ENCODE data around the gene PDZD11.
"Not testable (repeated sequence)": the region's sequence is repeated elsewhere in the genome, so short reads cannot be mapped to it uniquely, and the experiment has no call there.

PDZD11 gene

GRCh38 chrX:70257423-70258288, 32.1 kb downstream of the PDZD11 start:
- no peak for DNase-seq (ENCODE audit: low spot score)

GRCh38 chrX:70255452-70255851, 34.3 kb downstream of the PDZD11 start:
- DNase-seq (ENCODE audit: low spot score) = no peak

GRCh38 chrX:70254909-70255308, 34.8 kb downstream of the PDZD11 start:
- DNase-seq (ENCODE audit: low spot score) = no peak

DNA sequence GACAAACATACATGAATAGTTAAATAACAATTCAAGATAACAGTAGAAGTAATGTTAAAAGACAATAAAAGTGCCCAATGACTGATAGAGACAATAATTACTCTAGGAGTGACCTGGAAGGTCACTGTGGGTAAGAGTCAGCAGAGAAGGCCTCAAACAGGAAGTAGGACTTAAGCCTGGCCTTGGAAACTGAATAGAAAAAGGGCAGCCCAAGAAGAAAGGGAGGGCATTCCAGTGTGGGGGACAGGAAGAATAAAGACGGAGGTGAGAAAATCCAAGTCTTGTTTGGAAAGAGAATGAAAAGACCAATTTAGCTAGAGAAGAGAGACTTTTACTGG, 35.7 kb downstream of the PDZD11 start:
- DNase-seq (ENCODE audit: low spot score) = peak; percentile 33

- DNase-seq (ENCODE audit: low spot score) = peak; percentile 50
Observed at GRCh38 chrX:70253377-70254062, 36.2 kb downstream of the PDZD11 start.

DNA sequence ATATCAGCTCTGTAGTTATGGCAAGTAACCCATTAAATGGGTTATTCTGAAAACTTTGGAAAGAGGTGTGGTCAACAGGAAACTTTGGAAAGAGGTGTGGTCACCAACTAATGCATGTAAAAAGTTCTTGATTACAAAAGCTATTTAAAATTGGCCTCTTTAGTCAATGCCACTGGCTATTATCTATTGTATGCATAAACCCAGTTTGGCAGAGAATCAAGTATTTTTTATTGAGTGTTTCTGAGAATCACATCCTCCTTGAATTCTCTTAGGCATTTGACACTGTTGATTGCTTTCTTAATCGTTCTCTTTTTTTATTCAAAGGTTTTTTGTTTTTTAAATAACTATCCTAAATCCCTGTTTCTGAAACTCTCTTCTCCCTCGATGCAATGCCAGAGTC, 37.2 kb downstream of the PDZD11 start:
- no peak for DNase-seq (ENCODE audit: low spot score)

- no peak for DNase-seq (ENCODE audit: low spot score)
Observed at GRCh38 chrX:70247252-70247651, 42.5 kb downstream of the PDZD11 start.

GRCh38 chrX:70244881-70245280, 44.8 kb downstream of the PDZD11 start:
- no peak for DNase-seq (ENCODE audit: low spot score)

- not testable (repeated sequence) for DNase-seq (ENCODE audit: low spot score)
Observed at GRCh38 chrX:70243601-70244000, 46.1 kb downstream of the PDZD11 start.

GRCh38 chrX:70241501-70241900, 48.2 kb downstream of the PDZD11 start:
- DNase-seq (ENCODE audit: low spot score) = no peak

GRCh38 chrX:70240751-70241150, 49.0 kb downstream of the PDZD11 start:
- DNase-seq (ENCODE audit: low spot score) = no peak

Measured in SW480 (cell line).